Gastroesophageal sphincter (tissue), 4 donors: ENCODE data around the gene PLCB1. TPM values are rescaled to one million over a fixed set of nuclear protein-coding genes. Genes with fewer than 3 reads are reported as not detected.

ENCODE experiments used
- ATAC-seq: fragments of 150-250 bp; one replicate; pipeline ENCODE4 v1.9.1; 2016; ENCODE audit warnings: mild to moderate bottlenecking, moderate library complexity
- H3K27ac ChIP-seq, 4 donors: fragments of 200-600 bp; sonication (generic) in 3 of 4; 1 replicate in 3 of 4; 2 replicates in 1 of 4; pipeline ENCODE4 v1.5.1; 2016 to 2019
- H3K27me3 ChIP-seq: fragments of 200-600 bp; sonication (generic); one replicate; pipeline ENCODE4 v1.5.1; 2019
- H3K36me3 ChIP-seq, 2 donors: fragments of 200-600 bp; sonication (generic); one replicate each; pipeline ENCODE4 v1.5.1; 2019; ENCODE audit warnings: control low read depth in 1 of 2
- H3K4me1 ChIP-seq, 3 donors: fragments of 200-600 bp; sonication (generic); 1 replicate in 2 of 3; 2 replicates in 1 of 3; pipeline ENCODE4 v1.5.1; 2016 to 2019; ENCODE audit warnings: control low read depth in 2 of 3
- H3K4me3 ChIP-seq, 2 donors: fragments of 200-600 bp; sonication (generic); one replicate each; pipeline ENCODE4 v1.5.1; 2019; ENCODE audit warnings: mild to moderate bottlenecking in 1 of 2, moderate library complexity in 1 of 2
- H3K9me3 ChIP-seq, 3 donors: fragments of 200-600 bp; sonication (generic); one replicate each; pipeline ENCODE4 v1.5.1; 2017 to 2019; ENCODE audit warnings: control low read depth in 2 of 3
- EP300 ChIP-seq: sonication (generic); formaldehyde crosslinking; IDR thresholded peaks from one replicate; pipeline ENCODE4 v1.6.1; 2017; ENCODE audit warnings: antibody characterized with exemption, mild to moderate bottlenecking
- POLR2A ChIP-seq, 2 donors: fragments of 450-650 bp; IDR thresholded peaks; one replicate each; pipeline ENCODE4 v1.6.1; 2017; ENCODE audit warnings: antibody characterized with exemption in 2 of 2, mild to moderate bottlenecking in 2 of 2, moderate library complexity in 1 of 2
- POLR2AphosphoS5 ChIP-seq: sonication (generic); formaldehyde crosslinking; IDR thresholded peaks from one replicate; pipeline ENCODE4 v1.6.1; 2017; ENCODE audit warnings: antibody characterized with exemption
- WGBS, 2 donors: methylation state at CpG; one replicate each; pipeline ENCODE4 v1.1.5; 2018; ENCODE audit warnings: low coverage in 1 of 2; 5-methylcytosine and 5-hydroxymethylcytosine counted together
- total RNA-seq, 4 donors: library from RNA; depleted of rRNA; stranded (reverse); fragments of >200 nt; gene quantifications; one replicate each; pipeline ENCODE4 v1.1.0, GENCODE V29; 2016
- TF ChIP-seq, protein P1 (sequence below), 4 experiments: fragments of 200-600 bp in 2 of 4; fragments of 450-650 bp in 2 of 4; sonication (generic) in 1 of 4; IDR thresholded peaks; one replicate each; pipeline ENCODE4 v1.5.1; 2017 to 2019; ENCODE audit warnings: antibody characterized with exemption in 4 of 4, mild to moderate bottlenecking in 2 of 4, moderate library complexity in 2 of 4

PLCB1 gene
- total RNA-seq, 4 donors from 2014 or later: 60.8 to 104 (median 69.0) TPM

DNA sequence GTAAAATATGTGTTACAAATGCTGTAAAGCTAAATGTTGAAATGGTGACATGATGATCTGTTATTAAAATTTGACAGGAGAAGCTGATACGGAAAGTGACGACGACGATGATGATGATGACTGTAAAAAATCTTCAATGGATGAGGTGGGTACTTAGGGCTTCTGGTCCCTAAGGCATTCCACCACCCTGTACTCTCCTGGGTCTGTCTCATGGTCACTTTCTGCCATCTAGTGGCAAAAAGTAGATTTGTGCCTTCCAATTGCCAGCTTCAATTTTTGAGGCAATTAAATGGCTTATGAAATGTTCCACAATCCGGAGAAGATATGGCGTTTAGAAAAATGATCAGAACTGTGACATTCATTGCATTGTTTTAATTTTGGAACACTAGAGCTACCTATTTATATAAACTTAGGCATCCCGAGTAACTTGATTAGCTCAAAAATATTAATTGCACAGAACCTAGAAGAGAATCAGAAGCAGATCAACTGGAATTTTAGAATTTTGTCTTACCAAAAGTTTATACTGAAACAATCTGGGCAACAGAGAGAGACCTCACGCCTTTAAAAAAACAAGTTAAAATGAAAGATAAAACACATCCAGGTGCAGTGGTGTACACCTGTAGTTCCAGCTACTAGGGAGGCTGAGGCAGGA, 590.3 kb downstream of the PLCB1 start:
- peak; percentile 37 for ATAC-seq
- Histone ChIP-seq H3K27ac (no peak overlapping the region), H3K36me3 (peaks cover 0 to 30% of the 10 kb centered on the region in 2 donors), H3K9me3 (no peaks in the 10 kb centered on the region), H3K4me1 (peaks cover 2 to 19% (median 3%) of the 10 kb centered on the region in 3 donors), H3K4me3 (no peak overlapping the region), H3K27me3 (no peaks in the 10 kb centered on the region)
- WGBS, 2 donors: 35 to 41% methylated on average over 6 to 8 of the region's 8 CpGs
- TF ChIP-seq, protein P1, sequence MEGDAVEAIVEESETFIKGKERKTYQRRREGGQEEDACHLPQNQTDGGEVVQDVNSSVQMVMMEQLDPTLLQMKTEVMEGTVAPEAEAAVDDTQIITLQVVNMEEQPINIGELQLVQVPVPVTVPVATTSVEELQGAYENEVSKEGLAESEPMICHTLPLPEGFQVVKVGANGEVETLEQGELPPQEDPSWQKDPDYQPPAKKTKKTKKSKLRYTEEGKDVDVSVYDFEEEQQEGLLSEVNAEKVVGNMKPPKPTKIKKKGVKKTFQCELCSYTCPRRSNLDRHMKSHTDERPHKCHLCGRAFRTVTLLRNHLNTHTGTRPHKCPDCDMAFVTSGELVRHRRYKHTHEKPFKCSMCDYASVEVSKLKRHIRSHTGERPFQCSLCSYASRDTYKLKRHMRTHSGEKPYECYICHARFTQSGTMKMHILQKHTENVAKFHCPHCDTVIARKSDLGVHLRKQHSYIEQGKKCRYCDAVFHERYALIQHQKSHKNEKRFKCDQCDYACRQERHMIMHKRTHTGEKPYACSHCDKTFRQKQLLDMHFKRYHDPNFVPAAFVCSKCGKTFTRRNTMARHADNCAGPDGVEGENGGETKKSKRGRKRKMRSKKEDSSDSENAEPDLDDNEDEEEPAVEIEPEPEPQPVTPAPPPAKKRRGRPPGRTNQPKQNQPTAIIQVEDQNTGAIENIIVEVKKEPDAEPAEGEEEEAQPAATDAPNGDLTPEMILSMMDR (IDR thresholded peaks at IDR 0.05): peak; percentile 70 to 83 (median 80)
- TF ChIP-seq POLR2A (IDR thresholded peaks at IDR 0.05) (no peak), EP300 (no peak), POLR2AphosphoS5 (no peak)

DNA sequence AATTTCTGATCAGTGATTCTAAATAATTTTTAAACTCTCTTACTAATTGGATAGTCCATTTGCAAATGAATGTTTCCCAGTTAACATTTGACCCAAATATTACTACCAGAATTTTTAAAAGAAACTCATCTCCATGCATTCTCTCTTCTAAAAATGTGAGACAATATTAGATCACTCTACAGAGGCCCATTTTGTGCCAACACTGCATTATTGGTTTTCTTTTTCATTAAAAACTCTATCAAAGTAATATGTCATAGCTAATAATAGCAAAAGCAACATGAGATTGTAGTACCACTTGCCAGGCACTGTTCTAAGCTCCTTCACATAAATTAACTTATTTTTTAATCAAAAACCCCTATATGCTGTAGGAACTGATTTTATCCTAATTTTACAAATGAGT, 591.2 kb downstream of the PLCB1 start:
- Histone ChIP-seq H3K4me1 (peaks cover 2 to 19% (median 3%) of the 10 kb centered on the region in 3 donors), H3K4me3 (no peak overlapping the region), H3K27ac (no peak overlapping the region), H3K27me3 (no peaks in the 10 kb centered on the region), H3K9me3 (no peaks in the 10 kb centered on the region), H3K36me3 (peaks cover 0 to 30% of the 10 kb centered on the region in 2 donors)
- no peak for TF ChIP-seq POLR2A (IDR thresholded peaks at IDR 0.05)
- TF ChIP-seq, protein P1 (IDR thresholded peaks at IDR 0.05): no peak
- TF ChIP-seq EP300: no peak
- TF ChIP-seq POLR2AphosphoS5: no peak
- ATAC-seq: no peak

DNA sequence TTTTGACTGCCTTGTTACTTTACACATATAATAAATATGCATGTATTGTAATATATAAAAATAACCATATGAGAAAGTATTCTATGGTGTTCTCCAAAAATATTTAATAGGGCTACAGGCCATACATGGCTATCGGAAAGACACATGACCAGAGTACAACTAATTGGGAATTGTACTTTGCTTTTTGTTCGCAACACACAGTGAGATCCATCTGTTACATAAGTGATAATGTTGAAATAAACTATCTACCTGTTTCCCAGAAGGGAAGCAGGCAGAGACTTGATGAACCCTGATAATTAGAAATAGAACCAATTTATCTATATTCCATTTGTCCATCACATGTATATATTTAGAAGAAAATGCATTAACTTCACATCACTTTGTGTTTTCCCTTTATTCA, 592.8 kb downstream of the PLCB1 start:
- H3K36me3 ChIP-seq: peaks cover 0 to 35% of the 10 kb centered on the region in 2 donors
- WGBS, 2 donors: 91 to 100% methylated on average over 2 of the region's 2 CpGs
- peaks cover 2 to 17% (median 3%) of the 10 kb centered on the region in 3 donors for H3K4me1 ChIP-seq
- H3K9me3 ChIP-seq: no peaks in the 10 kb centered on the region
- ATAC-seq: no peak
- no peaks in the 10 kb centered on the region for H3K27me3 ChIP-seq
- H3K27ac ChIP-seq: no peak overlapping the region
- no peak overlapping the region for H3K4me3 ChIP-seq
- TF ChIP-seq POLR2A (IDR thresholded peaks at IDR 0.05) (no peak), EP300 (no peak), POLR2AphosphoS5 (no peak)
- TF ChIP-seq, protein P1 (IDR thresholded peaks at IDR 0.05): no peak

DNA sequence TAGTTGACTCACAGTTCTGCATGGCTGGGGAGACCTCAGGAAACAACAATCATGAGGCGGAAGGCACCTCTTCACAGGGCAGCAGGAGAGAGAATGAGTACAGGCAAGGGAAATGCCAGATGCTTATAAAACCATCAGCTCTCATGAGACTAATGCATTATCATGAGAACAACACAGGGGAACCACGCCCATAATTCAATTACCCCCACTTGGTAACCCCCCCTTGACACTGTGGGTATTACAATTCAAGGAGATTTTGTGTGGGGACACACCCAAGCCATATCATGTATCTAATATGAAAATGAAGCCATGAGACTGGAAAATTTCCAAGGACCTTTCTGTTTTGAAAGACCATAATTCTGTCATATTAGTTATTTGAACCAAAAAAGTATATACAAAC, 594.4 kb downstream of the PLCB1 start:
- Histone ChIP-seq H3K27ac (no peak overlapping the region), H3K27me3 (no peaks in the 10 kb centered on the region), H3K4me1 (peaks cover 0 to 1% (median 0%) of the 10 kb centered on the region in 3 donors), H3K4me3 (no peak overlapping the region), H3K36me3 (peaks cover 0 to 35% of the 10 kb centered on the region in 2 donors), H3K9me3 (no peaks in the 10 kb centered on the region)
- WGBS, 2 donors: 77 to 92% methylated on average over 2 of the region's 2 CpGs
- no peak for ATAC-seq
- TF ChIP-seq EP300 (no peak), POLR2AphosphoS5 (no peak), POLR2A (IDR thresholded peaks at IDR 0.05) (no peak)
- TF ChIP-seq, protein P1 (IDR thresholded peaks at IDR 0.05): no peak

DNA sequence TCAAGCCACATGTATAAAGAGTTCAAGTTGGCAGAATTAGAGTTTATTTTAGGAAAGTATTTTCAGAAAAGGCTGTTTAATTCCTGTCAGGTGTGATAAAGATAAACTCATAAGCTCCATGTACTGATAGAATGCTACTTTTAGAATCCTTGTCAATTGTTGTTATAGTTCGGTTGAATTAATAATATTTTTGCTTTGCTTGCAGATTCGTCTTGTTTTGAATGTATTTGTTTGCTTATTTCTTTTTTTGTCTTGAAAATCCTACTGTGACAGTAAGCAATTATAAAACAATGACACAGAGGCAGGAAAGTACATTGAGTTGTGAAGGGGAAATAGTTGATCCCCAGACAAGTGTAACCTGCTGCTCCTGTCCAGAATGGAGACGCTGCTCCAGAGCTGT, 602.9 kb downstream of the PLCB1 start:
- WGBS, 2 donors: 60 to 91% methylated on average over 3 of the region's 3 CpGs
- ATAC-seq: no peak
- Histone ChIP-seq H3K9me3 (no peaks in the 10 kb centered on the region), H3K4me1 (no peaks in the 10 kb centered on the region), H3K27me3 (no peaks in the 10 kb centered on the region), H3K4me3 (no peak overlapping the region), H3K27ac (no peak overlapping the region), H3K36me3 (peaks cover 0 to 35% of the 10 kb centered on the region in 2 donors)
- TF ChIP-seq, protein P1 (IDR thresholded peaks at IDR 0.05): no peak
- TF ChIP-seq POLR2A (IDR thresholded peaks at IDR 0.05): no peak
- TF ChIP-seq POLR2AphosphoS5: no peak
- no peak for TF ChIP-seq EP300
